Stomach (tissue), 9 donors: ENCODE data around the gene FSD2. TPM values are rescaled to one million over a fixed set of nuclear protein-coding genes. Genes with fewer than 3 reads are reported as not detected.

Experiments
- DNase-seq, 2 donors: peaks; one replicate each; pipeline versions ENCODE4 v3.0.0 to v3.0.0-alpha.2; 2013 to 2019
- H3K27ac ChIP-seq, 5 donors: fragments of 200-600 bp in 4 of 5; sonication (generic) in 4 of 5; one replicate each; pipeline ENCODE4 v1.5.1; 2013 to 2019; ENCODE audit warnings: mild to moderate bottlenecking in 1 of 5, moderate library complexity in 1 of 5
- H3K27me3 ChIP-seq, 3 donors: fragments of 200-600 bp; sonication (generic); one replicate each; pipeline ENCODE4 v1.5.1; 2017 to 2019; ENCODE audit warnings: mixed run types in 1 of 3
- H3K36me3 ChIP-seq, 4 donors: fragments of 200-600 bp; sonication (generic); 1 replicate in 3 of 4; 2 replicates in 1 of 4; pipeline ENCODE4 v1.5.1; 2016 to 2019
- H3K4me1 ChIP-seq, 4 donors: fragments of 200-600 bp; sonication (generic); one replicate each; pipeline ENCODE4 v1.5.1; 2016 to 2019
- H3K4me3 ChIP-seq, 4 donors: fragments of 200-600 bp; sonication (generic) in 3 of 4; one replicate each; pipeline ENCODE4 v1.5.1; 2016 to 2019; ENCODE audit warnings: mild to moderate bottlenecking in 1 of 4
- H3K9me3 ChIP-seq, 4 donors: fragments of 200-600 bp; sonication (generic); one replicate each; pipeline ENCODE4 v1.5.1; 2016 to 2019
- CTCF ChIP-seq, 7 experiments: fragments of 450-650 bp in 4 of 7; fragments of 200-600 bp in 3 of 7; sonication (generic) in 3 of 7; IDR thresholded peaks; one replicate each; pipeline ENCODE4 v1.5.1; 2016 to 2019; ENCODE audit warnings: antibody characterized with exemption in 7 of 7, control low read depth in 2 of 7, mild to moderate bottlenecking in 1 of 7
- EP300 ChIP-seq: sonication (generic); formaldehyde crosslinking; IDR thresholded peaks from one replicate; pipeline ENCODE4 v1.6.1; 2017; ENCODE audit warnings: antibody characterized with exemption
- POLR2A ChIP-seq, 4 donors: fragments of 450-650 bp; IDR thresholded peaks; one replicate each; pipeline ENCODE4 v1.6.1; 2016; ENCODE audit warnings: antibody characterized with exemption in 4 of 4, control low read depth in 2 of 4, mild to moderate bottlenecking in 1 of 4, moderate library complexity in 1 of 4
- POLR2AphosphoS5 ChIP-seq, 3 donors: sonication (generic); formaldehyde crosslinking; IDR thresholded peaks; one replicate each; pipeline ENCODE4 v1.6.1; 2016; ENCODE audit warnings: antibody characterized with exemption in 3 of 3
- WGBS, 5 donors: extraction: QIAGEN DNeasy Blood & Tissue Kit in 3 of 5; methylation state at CpG; one replicate each; pipeline versions ENCODE4 v1.1.5 to v1.1.7; 2013 to 2018; 5-methylcytosine and 5-hydroxymethylcytosine counted together
- intact Hi-C: fragments of 100-400 bp; cut with DNase I; formaldehyde crosslinking; loops from one replicate; pipeline ENCODE4 v1.15.1; 2023; ENCODE audit warnings: low total_unique reads
- polyA plus RNA-seq, 3 donors: library from polyadenylated mRNA; stranded (reverse); fragments of 200-250 nt; gene quantifications; one replicate each; pipeline ENCODE4 v1.2.3, GENCODE V29; 2013
- total RNA-seq, 5 donors: library from RNA; depleted of rRNA; stranded (reverse); fragments of >200 nt; gene quantifications; one replicate each; pipeline versions ENCODE4 v1.1.0 to v1.2.3, GENCODE V29; 2014 to 2016
- donor health status: healthy with polysubstance abuse.
- donor health status: Bipolar disorder and iron deficiency.
- donor health status: healthy.

The FSD2 gene
- total and polyA plus RNA-seq, 8 donors: under 0.01 to 0.03 TPM; not detected in 6

GRCh38 chr15:82730022-82730530, 75.8 kb downstream of the FSD2 start:
- WGBS, 5 donors: 84 to 95% (median 92%) methylated on average over 11 of the region's 11 CpGs
- Histone ChIP-seq H3K4me3 (no peak overlapping the region), H3K9me3 (no peaks in the 10 kb centered on the region), H3K27me3 (no peaks in the 10 kb centered on the region), H3K36me3 (peaks cover 0 to 5% (median 2%) of the 10 kb centered on the region in 4 donors), H3K27ac (no peak overlapping the region), H3K4me1 (no peaks in the 10 kb centered on the region)
- no peak for TF ChIP-seq POLR2AphosphoS5 (IDR thresholded peaks at IDR 0.05)
- TF ChIP-seq CTCF (IDR thresholded peaks at IDR 0.05): no peak
- no peak for TF ChIP-seq POLR2A (IDR thresholded peaks at IDR 0.05)
- no peak for TF ChIP-seq EP300
- intact Hi-C loops: no loop called here
- no peak for DNase-seq

- TF ChIP-seq CTCF (IDR thresholded peaks at IDR 0.05): no peak
- TF ChIP-seq POLR2AphosphoS5 (IDR thresholded peaks at IDR 0.05): no peak
- no peak for TF ChIP-seq POLR2A (IDR thresholded peaks at IDR 0.05)
- TF ChIP-seq EP300: no peak
- peaks cover 0 to 3% (median 0%) of the 10 kb centered on the region in 3 donors for H3K27me3 ChIP-seq
- no peak for DNase-seq
- H3K4me3 ChIP-seq: no peak overlapping the region
- H3K9me3 ChIP-seq: no peaks in the 10 kb centered on the region
- H3K4me1 ChIP-seq: no peaks in the 10 kb centered on the region
- no peaks in the 10 kb centered on the region for H3K36me3 ChIP-seq
- 90 to 97% (median 94%) methylated on average over 10 of the region's 10 CpGs; no CpG with 5 or more reads in 1 of the 5 donors for WGBS, 5 donors
- intact Hi-C loops: no loop called here
- H3K27ac ChIP-seq: no peak overlapping the region
Observed at GRCh38 chr15:82726816-82727215, 79.1 kb downstream of the FSD2 start.

GRCh38 chr15:82715003-82715402, 90.9 kb downstream of the FSD2 start:
- intact Hi-C loops: no loop called here
- Histone ChIP-seq H3K9me3 (peaks cover 0 to 9% (median 4%) of the 10 kb centered on the region in 4 donors), H3K36me3 (no peaks in the 10 kb centered on the region), H3K4me3 (no peak overlapping the region), H3K4me1 (peaks cover 4 to 6% (median 5%) of the 10 kb centered on the region in 4 donors), H3K27ac (no peak overlapping the region), H3K27me3 (peaks cover 0 to 26% (median 6%) of the 10 kb centered on the region in 3 donors)
- no peak for DNase-seq
- 85 to 88% (median 86%) methylated on average over 3 to 4 of the region's 4 CpGs for WGBS, 5 donors
- TF ChIP-seq CTCF (IDR thresholded peaks at IDR 0.05) (no peak), POLR2AphosphoS5 (IDR thresholded peaks at IDR 0.05) (no peak), POLR2A (IDR thresholded peaks at IDR 0.05) (no peak), EP300 (no peak)

GRCh38 chr15:82714016-82714415, 91.9 kb downstream of the FSD2 start:
- Histone ChIP-seq H3K27me3 (peaks cover 0 to 26% (median 11%) of the 10 kb centered on the region in 3 donors), H3K27ac (no peak overlapping the region), H3K4me3 (no peak overlapping the region), H3K36me3 (no peaks in the 10 kb centered on the region), H3K4me1 (peaks cover 7 to 15% (median 13%) of the 10 kb centered on the region in 4 donors), H3K9me3 (peaks cover 0 to 9% (median 4%) of the 10 kb centered on the region in 4 donors)
- WGBS, 5 donors: 30 to 72% (median 61%) methylated on average over 2 to 3 of the region's 3 CpGs
- no peak for DNase-seq
- TF ChIP-seq CTCF (IDR thresholded peaks at IDR 0.05) (no peak), POLR2A (IDR thresholded peaks at IDR 0.05) (no peak), EP300 (no peak), POLR2AphosphoS5 (IDR thresholded peaks at IDR 0.05) (no peak)
- intact Hi-C loops: no loop called here
